OCI-LY1 (cell line): ENCODE data around the gene ACYP2.

ENCODE experiments used
- H2AFZ ChIP-seq: fragments of 200-600 bp; sonication (generic), shearing (Covaris generic); 2 replicates; pipeline ENCODE4 v1.6.0; 2014; ENCODE audit warnings: antibody characterized with exemption, mild to moderate bottlenecking, low read length
- H3F3A ChIP-seq: fragments of 200-600 bp; sonication (generic), shearing (Covaris generic); 2 replicates; pipeline ENCODE4 v1.6.0; 2014; ENCODE audit warnings: mild to moderate bottlenecking, antibody characterized with exemption, low read length, moderate library complexity; ENCODE audit not compliant: insufficient read depth
- H3K27ac ChIP-seq: fragments of 200-600 bp; sonication (generic); 2 replicates; pipeline ENCODE4 v1.5.1; 2014; ENCODE audit warnings: low read length, mixed run types, mild to moderate bottlenecking, low read depth; ENCODE audit not compliant: poor library complexity, severe bottlenecking
- H3K27me3 ChIP-seq: fragments of 200-600 bp; sonication (generic); 2 replicates; pipeline ENCODE4 v1.6.0; 2014; ENCODE audit warnings: antibody characterized with exemption, mild to moderate bottlenecking, low read length, moderate library complexity; ENCODE audit not compliant: insufficient read depth
- H3K36me3 ChIP-seq: fragments of 200-600 bp; sonication (generic); 2 replicates; pipeline ENCODE4 v1.6.1; 2014; ENCODE audit warnings: mild to moderate bottlenecking, antibody characterized with exemption, low read length, moderate library complexity, mixed read lengths; ENCODE audit not compliant: insufficient read depth
- H3K4me1 ChIP-seq: fragments of 200-600 bp; sonication (generic); 2 replicates; pipeline ENCODE4 v1.5.1; 2014; ENCODE audit warnings: mild to moderate bottlenecking, low read length, moderate library complexity; ENCODE audit not compliant: insufficient read depth, severe bottlenecking
- H3K4me2 ChIP-seq: fragments of 200-600 bp; sonication (generic), shearing (Covaris generic); 2 replicates; pipeline ENCODE4 v1.6.1; 2014; ENCODE audit warnings: low read length
- H3K4me3 ChIP-seq: fragments of 200-600 bp; sonication (generic); 2 replicates; pipeline ENCODE4 v1.5.1; 2014; ENCODE audit warnings: low read length, low read depth, mild to moderate bottlenecking, mixed read lengths; ENCODE audit not compliant: poor library complexity, severe bottlenecking
- H3K79me2 ChIP-seq: fragments of 200-600 bp; shearing (Covaris generic); 2 replicates; pipeline ENCODE4 v1.6.1; 2016; ENCODE audit warnings: mixed run types, low read length, mixed read lengths; ENCODE audit not compliant: insufficient read depth
- H3K9ac ChIP-seq: fragments of 200-600 bp; sonication (generic), shearing (Covaris generic); 2 replicates; pipeline ENCODE4 v1.6.1; 2014; ENCODE audit warnings: mild to moderate bottlenecking, low read length, mixed read lengths
- H3K9me2 ChIP-seq: fragments of 200-600 bp; sonication (generic), shearing (Covaris generic); 2 replicates; pipeline ENCODE4 v1.6.1; 2014; ENCODE audit warnings: low read depth, mild to moderate bottlenecking, low read length, mixed read lengths
- H3K9me3 ChIP-seq: fragments of 200-600 bp; shearing (Covaris generic); 2 replicates; pipeline ENCODE4 v1.6.1; 2014; ENCODE audit warnings: low read length, mixed read lengths
- H4K20me1 ChIP-seq: fragments of 200-600 bp; sonication (generic), shearing (Covaris generic); 2 replicates; pipeline ENCODE4 v1.6.0; 2016; ENCODE audit warnings: mild to moderate bottlenecking, low read length; ENCODE audit not compliant: insufficient read depth
- CTCF ChIP-seq: fragments of 200-600 bp; sonication (generic), shearing (Covaris generic); IDR thresholded peaks from 2 replicates; pipeline ENCODE4 v1.5.1; 2017; ENCODE audit warnings: mild to moderate bottlenecking, antibody characterized with exemption, low read length, moderate library complexity, mixed read lengths
- EZH2 ChIP-seq: fragments of 200-600 bp; sonication (generic), shearing (Covaris generic); IDR thresholded peaks from 2 replicates; pipeline ENCODE4 v1.8.0; 2017; ENCODE audit warnings: borderline replicate concordance, mixed run types, mild to moderate bottlenecking, antibody characterized with exemption, low read length, moderate library complexity, mixed read lengths

Gene ACYP2

DNA sequence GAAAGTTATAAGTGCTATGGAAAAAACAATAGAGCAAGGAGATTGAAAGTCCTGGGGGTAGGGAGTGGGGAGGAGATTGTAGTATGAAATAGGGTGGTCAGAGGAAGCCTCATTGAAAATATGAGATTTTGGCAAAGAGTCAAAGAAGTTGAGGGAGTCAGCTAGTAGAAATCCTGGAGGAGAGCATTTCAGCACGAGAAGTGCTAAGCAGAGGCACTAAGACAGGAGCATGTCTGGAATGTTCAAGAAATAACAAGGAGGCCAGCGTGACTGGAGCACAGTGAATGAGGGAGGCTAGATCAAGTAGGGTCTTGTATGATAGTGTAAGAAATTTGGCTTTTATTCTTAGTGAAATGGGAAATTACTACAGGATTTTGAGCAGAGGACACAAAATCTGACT lies 142.8 kb downstream of the ACYP2 start:
- Histone ChIP-seq H3F3A (no peaks in the 10 kb centered on the region), H3K27me3 (no peaks in the 10 kb centered on the region), H3K4me2 (no peak overlapping the region), H3K9ac (no peak overlapping the region), H3K79me2 (no peaks in the 10 kb centered on the region), H3K9me3 (no peaks in the 10 kb centered on the region), H2AFZ (no peak overlapping the region), H3K4me1 (no peaks in the 10 kb centered on the region), H3K9me2 (no peaks in the 10 kb centered on the region), H3K27ac (no peak overlapping the region), H4K20me1 (no peaks in the 10 kb centered on the region), H3K36me3 (no peaks in the 10 kb centered on the region), H3K4me3 (no peak overlapping the region)
- TF ChIP-seq CTCF (no peak), EZH2 (no peak)

- Histone ChIP-seq H3K36me3 (no peaks in the 10 kb centered on the region), H3K9me2 (no peaks in the 10 kb centered on the region), H3K27ac (no peak overlapping the region)
Observed at GRCh38 chr2:54259413-54260240, 144.2 kb downstream of the ACYP2 start.

GRCh38 chr2:54260241-54260595 lies 144.8 kb downstream of the ACYP2 start:
- Histone ChIP-seq H3K27me3 (no peaks in the 10 kb centered on the region), H3K4me1 (no peaks in the 10 kb centered on the region), H3K79me2 (no peaks in the 10 kb centered on the region), H3K9me3 (no peaks in the 10 kb centered on the region), H3K4me2 (no peak overlapping the region), H3K9me2 (no peaks in the 10 kb centered on the region), H3K27ac (no peak overlapping the region), H3K4me3 (no peak overlapping the region), H4K20me1 (no peaks in the 10 kb centered on the region), H2AFZ (no peak overlapping the region), H3K36me3 (no peaks in the 10 kb centered on the region), H3F3A (no peaks in the 10 kb centered on the region), H3K9ac (no peak overlapping the region)
- TF ChIP-seq EZH2 (no peak), CTCF (no peak)

More at GRCh38 chr2:54259413-54260240, 144.2 kb downstream of the ACYP2 start:
- Histone ChIP-seq H3K4me2 (no peak overlapping the region), H3K9me3 (no peaks in the 10 kb centered on the region), H2AFZ (no peak overlapping the region), H3K27me3 (no peaks in the 10 kb centered on the region), H4K20me1 (no peaks in the 10 kb centered on the region), H3K4me3 (no peak overlapping the region), H3K4me1 (no peaks in the 10 kb centered on the region), H3F3A (no peaks in the 10 kb centered on the region), H3K9ac (no peak overlapping the region), H3K79me2 (no peaks in the 10 kb centered on the region)
- no peak for TF ChIP-seq CTCF
- no peak for TF ChIP-seq EZH2
